ENCODE results near the gene TCF3.

Gene TCF3

DNA sequence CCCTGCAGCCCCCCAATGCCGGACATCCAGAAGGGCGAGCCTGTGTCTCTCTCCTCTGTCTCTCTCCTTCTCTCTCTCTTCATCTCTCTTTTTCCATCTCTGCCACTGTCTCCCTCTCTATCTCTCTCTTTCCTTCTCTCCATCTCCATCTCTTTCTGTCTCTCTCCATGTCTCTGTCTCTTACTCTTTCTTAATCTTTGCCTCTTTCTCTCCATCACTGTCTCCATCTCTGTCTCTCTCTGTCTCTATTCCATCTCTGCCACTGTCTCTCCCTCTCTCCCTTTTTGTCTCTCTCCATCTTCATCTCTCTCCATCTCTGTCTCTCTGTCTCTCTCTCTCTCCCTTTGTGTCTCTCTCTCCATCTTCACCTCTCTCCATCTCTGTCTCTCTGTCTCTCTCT is 25.7 kb upstream of the TCF3 start:
- DNase-seq (ENCODE audit: extremely low spot score), result no peak
- TF ChIP-seq, protein P1, sequence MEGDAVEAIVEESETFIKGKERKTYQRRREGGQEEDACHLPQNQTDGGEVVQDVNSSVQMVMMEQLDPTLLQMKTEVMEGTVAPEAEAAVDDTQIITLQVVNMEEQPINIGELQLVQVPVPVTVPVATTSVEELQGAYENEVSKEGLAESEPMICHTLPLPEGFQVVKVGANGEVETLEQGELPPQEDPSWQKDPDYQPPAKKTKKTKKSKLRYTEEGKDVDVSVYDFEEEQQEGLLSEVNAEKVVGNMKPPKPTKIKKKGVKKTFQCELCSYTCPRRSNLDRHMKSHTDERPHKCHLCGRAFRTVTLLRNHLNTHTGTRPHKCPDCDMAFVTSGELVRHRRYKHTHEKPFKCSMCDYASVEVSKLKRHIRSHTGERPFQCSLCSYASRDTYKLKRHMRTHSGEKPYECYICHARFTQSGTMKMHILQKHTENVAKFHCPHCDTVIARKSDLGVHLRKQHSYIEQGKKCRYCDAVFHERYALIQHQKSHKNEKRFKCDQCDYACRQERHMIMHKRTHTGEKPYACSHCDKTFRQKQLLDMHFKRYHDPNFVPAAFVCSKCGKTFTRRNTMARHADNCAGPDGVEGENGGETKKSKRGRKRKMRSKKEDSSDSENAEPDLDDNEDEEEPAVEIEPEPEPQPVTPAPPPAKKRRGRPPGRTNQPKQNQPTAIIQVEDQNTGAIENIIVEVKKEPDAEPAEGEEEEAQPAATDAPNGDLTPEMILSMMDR (IDR thresholded peaks at IDR 0.05; ENCODE audit: control extremely low read depth, extremely low read depth, low read depth, missing control alignments), result no peak
- ChIA-PET CTCF (interaction anchor here (1.0 to 2.0 kb wide), 2 partner anchors 105 to 148 kb away, joined by 3 to 5 read pairs; no protein-coding TSS in a partner anchor), POLR2A (no interaction called here)

DNA sequence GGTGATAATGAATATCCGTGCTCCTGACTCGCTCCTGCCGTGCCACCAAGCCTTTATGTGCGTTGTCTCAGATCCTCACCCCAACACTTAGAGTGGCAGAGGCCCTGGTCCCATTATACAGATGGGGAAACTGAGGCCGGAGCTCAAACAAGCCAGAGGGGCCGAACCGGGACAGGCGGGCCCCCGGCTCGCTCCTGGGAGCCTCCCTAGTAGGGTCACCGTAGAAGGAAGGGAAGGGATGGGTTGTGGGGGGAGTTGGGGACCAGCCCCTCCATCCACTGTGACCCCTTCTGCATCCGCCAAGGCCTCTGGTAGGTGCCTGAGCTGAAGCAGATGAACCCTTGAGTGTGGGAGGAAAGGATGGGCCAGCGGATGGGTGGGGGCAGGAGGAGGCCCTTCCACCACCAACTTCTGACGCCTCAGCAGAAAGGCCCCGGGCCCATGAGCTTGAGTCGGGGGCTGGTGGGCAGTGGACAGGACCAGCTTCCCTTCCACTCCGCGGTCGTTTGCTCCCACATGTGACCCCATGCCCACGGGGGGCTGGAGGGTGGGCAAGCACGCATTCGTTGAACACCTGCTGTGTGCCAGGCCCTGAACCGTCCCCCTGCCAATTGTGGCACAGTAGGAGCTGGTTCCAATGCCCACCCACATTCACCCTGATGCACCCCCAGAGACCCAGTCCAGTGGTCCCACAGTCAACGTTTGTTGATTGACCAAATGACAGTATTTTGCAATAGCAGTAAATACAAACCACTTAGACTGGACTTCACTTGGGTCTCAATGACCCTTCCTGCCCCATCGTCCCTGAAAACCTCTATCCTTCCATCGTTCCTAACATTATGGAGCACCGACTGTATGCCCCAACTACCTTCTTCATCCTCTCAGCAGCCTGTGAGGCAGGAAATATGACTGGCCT is 24.2 kb upstream of the TCF3 start:
- no peak for DNase-seq (ENCODE audit: extremely low spot score)
- POLR2A ChIA-PET, result no interaction called here
- TF ChIP-seq, protein P1 (IDR thresholded peaks at IDR 0.05; ENCODE audit: control extremely low read depth, extremely low read depth, low read depth, missing control alignments), result no peak
- CTCF ChIA-PET, result no interaction called here

DNA sequence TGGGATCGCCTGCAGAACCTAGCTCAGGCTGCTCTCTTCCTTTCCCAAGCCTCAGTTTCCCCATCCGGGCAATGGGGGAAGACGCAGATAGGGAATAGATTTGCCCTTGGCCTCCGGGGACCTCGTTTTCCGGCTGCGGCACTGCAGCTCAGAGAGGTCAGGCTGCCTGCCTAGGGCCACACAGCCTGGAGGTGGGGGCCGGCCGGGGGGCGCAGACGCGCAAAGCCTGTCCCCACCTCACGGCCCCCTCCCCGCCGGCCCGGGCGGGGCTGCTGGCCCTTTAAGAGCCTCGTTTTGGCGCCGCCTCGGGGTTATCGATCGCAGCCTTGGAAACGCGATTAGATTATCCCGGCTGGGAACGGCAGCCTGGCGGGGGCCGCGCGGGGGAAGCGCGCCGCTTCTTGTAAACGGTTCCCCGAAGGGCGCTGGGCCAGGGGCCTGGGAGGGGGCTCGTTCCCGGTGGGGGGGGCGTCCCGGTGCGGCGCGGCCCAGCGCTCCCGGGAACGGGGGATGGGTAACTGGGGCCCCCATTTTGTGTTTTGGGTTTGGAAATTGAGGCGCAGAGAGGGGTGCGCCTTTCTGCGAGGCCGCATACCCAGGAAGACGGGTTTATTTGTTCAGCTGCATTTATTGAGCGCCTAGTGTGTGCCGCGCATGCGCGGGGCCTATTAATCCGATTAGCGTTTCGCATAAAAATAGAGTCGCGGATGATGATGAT is 23.4 kb upstream of the TCF3 start:
- TF ChIP-seq, protein P1 (IDR thresholded peaks at IDR 0.05; ENCODE audit: control extremely low read depth, extremely low read depth, low read depth, missing control alignments), result no peak
- DNase-seq (ENCODE audit: extremely low spot score), result no peak
- ChIA-PET CTCF (interaction anchor here (1.2 kb wide), 1 partner anchor 129 kb away, joined by 4 read pairs; no protein-coding TSS in a partner anchor), POLR2A (no interaction called here)

DNA sequence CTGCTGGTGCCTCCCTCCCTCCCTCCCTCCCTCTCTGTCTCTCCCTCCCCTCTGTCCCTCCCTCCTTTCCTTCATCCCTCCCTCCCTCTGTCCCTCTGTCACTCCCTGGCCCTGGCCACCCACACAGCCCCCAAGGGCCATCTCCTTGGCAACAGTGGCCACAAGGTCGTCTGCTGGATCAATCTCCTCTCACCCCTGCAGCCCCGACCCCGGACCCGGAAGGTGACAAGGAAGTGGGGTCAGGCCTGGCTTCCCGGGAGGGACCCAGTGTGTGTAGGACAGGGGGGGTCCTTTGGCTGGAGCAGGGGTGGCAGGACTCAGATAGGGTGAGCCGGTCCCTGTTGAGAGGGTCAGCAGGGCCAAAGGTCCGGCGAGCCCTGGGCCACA is 21.9 kb upstream of the TCF3 start:
- TF ChIP-seq, protein P1 (IDR thresholded peaks at IDR 0.05; ENCODE audit: control extremely low read depth, extremely low read depth, low read depth, missing control alignments), result no peak
- POLR2A ChIA-PET, result no interaction called here
- CTCF ChIA-PET, result interaction anchor here (1.0 to 5.9 kb wide), 6 partner anchors 9 to 152 kb away, joined by 3 to 45 read pairs (median 22); partner anchors contain the start of gene TCF3
- no peak for DNase-seq (ENCODE audit: extremely low spot score)

DNA sequence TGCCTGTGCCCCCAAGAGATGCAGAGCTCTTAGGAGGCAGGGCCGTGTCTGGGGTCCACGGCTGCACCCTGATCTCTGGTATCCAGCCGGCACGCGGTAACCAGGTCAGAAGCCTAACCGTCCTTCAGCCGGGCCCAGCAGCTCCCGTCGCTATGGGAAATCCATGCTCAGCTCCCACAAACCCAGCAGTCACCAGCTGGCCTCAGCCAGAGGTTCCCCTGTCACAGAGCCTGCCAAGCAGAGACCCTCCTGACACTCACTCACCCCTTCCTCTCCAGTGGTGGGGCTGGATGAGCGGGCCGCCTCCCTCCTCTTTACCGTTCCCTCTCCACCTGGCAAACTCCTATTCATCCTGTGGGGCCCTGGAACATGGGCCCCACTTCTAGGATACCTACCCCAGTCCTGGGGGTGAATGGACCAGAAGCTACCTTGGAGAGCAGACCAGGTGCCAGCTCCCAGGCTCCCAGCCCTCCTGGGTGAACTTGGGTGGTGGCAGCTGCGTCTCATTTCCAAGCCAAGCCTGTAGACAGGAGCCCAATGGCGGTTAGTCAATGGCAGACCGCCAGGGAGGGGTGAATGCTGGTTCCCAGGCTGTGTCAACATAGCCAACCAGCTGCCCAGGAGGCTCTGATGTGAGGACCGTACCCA is 21.4 kb upstream of the TCF3 start:
- TF ChIP-seq, protein P1 (IDR thresholded peaks at IDR 0.05; ENCODE audit: control extremely low read depth, extremely low read depth, low read depth, missing control alignments), result no peak
- ChIA-PET CTCF (interaction anchor here (1.0 to 5.9 kb wide), 13 partner anchors 8 to 152 kb away, joined by 3 to 45 read pairs (median 15); partner anchors contain the start of genes TCF3 and UQCR11), POLR2A (no interaction called here)
- no peak for DNase-seq (ENCODE audit: extremely low spot score)
